BLaER1 (cell line): ENCODE data around the gene ABCA5.

ENCODE experiments used
- H3K27ac ChIP-seq: shearing (Covaris generic); formaldehyde crosslinking; 2 replicates; pipeline ENCODE4 v1.8.1; 2022
- H3K27me3 ChIP-seq: shearing (Covaris generic); formaldehyde crosslinking; 2 replicates; pipeline ENCODE4 v1.8.1; 2022
- H3K36me3 ChIP-seq: shearing (Covaris generic); formaldehyde crosslinking; 2 replicates; pipeline ENCODE4 v1.8.1; 2022
- H3K4me1 ChIP-seq: shearing (Covaris generic); formaldehyde crosslinking; 2 replicates; pipeline ENCODE4 v1.8.1; 2022
- H3K4me2 ChIP-seq: shearing (Covaris generic); formaldehyde crosslinking; 2 replicates; pipeline ENCODE4 v1.8.1; 2022
- H3K4me3 ChIP-seq: shearing (Covaris generic); formaldehyde crosslinking; 2 replicates; pipeline ENCODE4 v1.8.1; 2022
- H3K9ac ChIP-seq: shearing (Covaris generic); formaldehyde crosslinking; 2 replicates; pipeline ENCODE4 v1.8.1; 2022
- H3K9me3 ChIP-seq: shearing (Covaris generic); formaldehyde crosslinking; 2 replicates; pipeline ENCODE4 v1.8.1; 2022
- H4K20me1 ChIP-seq: shearing (Covaris generic); formaldehyde crosslinking; 2 replicates; pipeline ENCODE4 v1.8.1; 2022
- Cebpa-rat ChIP-seq: shearing (Covaris generic); IDR thresholded peaks from 2 replicates; pipeline ENCODE4 v1.8.1; 2022

Gene ABCA5

GRCh38 chr17:69269131-69269998 lies 57.6 kb downstream of the ABCA5 start:
- no peak overlapping the region for H3K4me3 ChIP-seq
- no peaks in the 10 kb centered on the region for H3K36me3 ChIP-seq
- H3K9me3 ChIP-seq = no peaks in the 10 kb centered on the region
- no peaks in the 10 kb centered on the region for H3K4me1 ChIP-seq
- H3K27me3 ChIP-seq = no peaks in the 10 kb centered on the region
- no peak overlapping the region for H3K9ac ChIP-seq
- peak; percentile 39; the same call in 1 of the 2 replicates for TF ChIP-seq Cebpa-rat
- no peak overlapping the region for H3K27ac ChIP-seq
- H4K20me1 ChIP-seq = no peaks in the 10 kb centered on the region
- H3K4me2 ChIP-seq = no peak overlapping the region

- no peak overlapping the region for H3K27ac ChIP-seq
- H3K9me3 ChIP-seq = no peaks in the 10 kb centered on the region
- no peak for TF ChIP-seq Cebpa-rat
- H3K27me3 ChIP-seq = no peaks in the 10 kb centered on the region
- no peaks in the 10 kb centered on the region for H3K4me1 ChIP-seq
- no peak overlapping the region for H3K4me3 ChIP-seq
- no peak overlapping the region for H3K4me2 ChIP-seq
- H4K20me1 ChIP-seq = no peaks in the 10 kb centered on the region
- H3K9ac ChIP-seq = no peak overlapping the region
- no peaks in the 10 kb centered on the region for H3K36me3 ChIP-seq
These were observed 58.4 kb downstream of the ABCA5 start for GRCh38 chr17:69268543-69269014.

- Histone ChIP-seq H3K4me1 (no peaks in the 10 kb centered on the region), H3K27me3 (no peaks in the 10 kb centered on the region), H4K20me1 (no peaks in the 10 kb centered on the region), H3K36me3 (no peaks in the 10 kb centered on the region), H3K4me3 (no peak overlapping the region), H3K4me2 (no peak overlapping the region), H3K9me3 (no peaks in the 10 kb centered on the region), H3K27ac (no peak overlapping the region), H3K9ac (no peak overlapping the region)
- TF ChIP-seq Cebpa-rat = no peak
These were observed 59.7 kb downstream of the ABCA5 start for GRCh38 chr17:69267219-69267618.

- no peaks in the 10 kb centered on the region for H4K20me1 ChIP-seq
- H3K9ac ChIP-seq = no peak overlapping the region
- TF ChIP-seq Cebpa-rat = no peak
- no peaks in the 10 kb centered on the region for H3K36me3 ChIP-seq
- H3K4me1 ChIP-seq = no peaks in the 10 kb centered on the region
- H3K4me3 ChIP-seq = no peak overlapping the region
- H3K27ac ChIP-seq = no peak overlapping the region
- H3K27me3 ChIP-seq = no peaks in the 10 kb centered on the region
- H3K9me3 ChIP-seq = no peaks in the 10 kb centered on the region
- H3K4me2 ChIP-seq = no peak overlapping the region
These were observed 61.1 kb downstream of the ABCA5 start for GRCh38 chr17:69265873-69266272.

GRCh38 chr17:69254187-69254586 lies 72.7 kb downstream of the ABCA5 start:
- no peaks in the 10 kb centered on the region for H3K27me3 ChIP-seq
- TF ChIP-seq Cebpa-rat = no peak
- H3K4me3 ChIP-seq = no peak overlapping the region

GRCh38 chr17:69250641-69251040 lies 76.3 kb downstream of the ABCA5 start:
- Histone ChIP-seq H4K20me1 (no peaks in the 10 kb centered on the region), H3K36me3 (no peaks in the 10 kb centered on the region), H3K4me3 (no peak overlapping the region), H3K27ac (no peak overlapping the region), H3K27me3 (no peaks in the 10 kb centered on the region), H3K4me2 (no peak overlapping the region), H3K9me3 (no peaks in the 10 kb centered on the region), H3K4me1 (no peaks in the 10 kb centered on the region), H3K9ac (no peak overlapping the region)
- TF ChIP-seq Cebpa-rat = no peak

More at GRCh38 chr17:69254187-69254586, 72.7 kb downstream of the ABCA5 start:
- Histone ChIP-seq H3K4me2 (no peak overlapping the region), H3K36me3 (no peaks in the 10 kb centered on the region), H3K9ac (no peak overlapping the region), H4K20me1 (no peaks in the 10 kb centered on the region), H3K9me3 (no peaks in the 10 kb centered on the region), H3K4me1 (no peaks in the 10 kb centered on the region), H3K27ac (no peak overlapping the region)

GRCh38 chr17:69246726-69247375 lies 80.1 kb downstream of the ABCA5 start:
- TF ChIP-seq Cebpa-rat = no peak
- H3K9ac ChIP-seq = no peak overlapping the region
- H3K36me3 ChIP-seq = no peaks in the 10 kb centered on the region
- no peaks in the 10 kb centered on the region for H3K27me3 ChIP-seq
- H3K4me2 ChIP-seq = no peak overlapping the region
- no peak overlapping the region for H3K4me3 ChIP-seq
- H3K9me3 ChIP-seq = no peaks in the 10 kb centered on the region
- H3K4me1 ChIP-seq = no peaks in the 10 kb centered on the region
- H3K27ac ChIP-seq = no peak overlapping the region
- H4K20me1 ChIP-seq = no peaks in the 10 kb centered on the region

GRCh38 chr17:69246202-69246601 lies 80.7 kb downstream of the ABCA5 start:
- H3K27me3 ChIP-seq = no peaks in the 10 kb centered on the region
- H3K4me3 ChIP-seq = no peak overlapping the region
- TF ChIP-seq Cebpa-rat = no peak
- H3K9ac ChIP-seq = no peak overlapping the region
- H3K4me1 ChIP-seq = no peaks in the 10 kb centered on the region
- H3K9me3 ChIP-seq = no peaks in the 10 kb centered on the region
- H4K20me1 ChIP-seq = no peaks in the 10 kb centered on the region
- H3K4me2 ChIP-seq = no peak overlapping the region
- no peaks in the 10 kb centered on the region for H3K36me3 ChIP-seq
- no peak overlapping the region for H3K27ac ChIP-seq

- Histone ChIP-seq H3K9me3 (no peaks in the 10 kb centered on the region), H3K9ac (no peak overlapping the region), H3K27me3 (no peaks in the 10 kb centered on the region), H3K4me1 (no peaks in the 10 kb centered on the region), H4K20me1 (no peaks in the 10 kb centered on the region), H3K4me3 (no peak overlapping the region), H3K36me3 (no peaks in the 10 kb centered on the region), H3K4me2 (no peak overlapping the region), H3K27ac (no peak overlapping the region)
- no peak for TF ChIP-seq Cebpa-rat
These were observed 81.3 kb downstream of the ABCA5 start for GRCh38 chr17:69245617-69246016.
